ENCODE measurements around the gene LYSMD2. TPM values are rescaled to one million over a fixed set of nuclear protein-coding genes. Genes with fewer than 3 reads are reported as not detected.

Gene LYSMD2
- total and polyA plus RNA-seq, 9 of the 15 experiments (the other 6 are each of a cell fraction or from before 2014, with no cell fraction given), result 4.3 to 30.3 (median 9.8) TPM

DNA sequence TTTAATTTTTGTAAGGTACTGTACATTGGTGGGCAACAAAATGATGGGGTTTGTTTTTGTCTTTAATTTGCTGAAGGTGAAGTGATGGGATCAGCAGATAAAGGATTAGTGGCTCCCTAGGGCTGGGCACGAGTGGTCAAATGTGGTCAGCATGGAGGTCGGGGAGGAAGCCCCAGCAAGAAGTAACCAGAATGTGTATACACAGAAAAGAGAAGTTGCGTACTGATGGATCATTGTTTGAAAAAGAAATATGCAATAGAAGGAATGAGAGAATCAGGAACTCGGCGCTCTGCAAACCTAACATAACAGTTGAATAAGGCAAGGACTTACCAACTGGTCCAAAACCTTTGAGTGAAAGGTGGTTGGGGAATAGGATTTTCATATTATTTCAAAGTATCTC lies 15.4 kb upstream of the LYSMD2 start:
- FAIRE-seq (no peak), DNase-seq (ENCODE audit: extremely low read depth in 1 of 4, low spot score in 3 of 4) (no peak), ATAC-seq (no peak)
- TF ChIP-seq, protein P1, sequence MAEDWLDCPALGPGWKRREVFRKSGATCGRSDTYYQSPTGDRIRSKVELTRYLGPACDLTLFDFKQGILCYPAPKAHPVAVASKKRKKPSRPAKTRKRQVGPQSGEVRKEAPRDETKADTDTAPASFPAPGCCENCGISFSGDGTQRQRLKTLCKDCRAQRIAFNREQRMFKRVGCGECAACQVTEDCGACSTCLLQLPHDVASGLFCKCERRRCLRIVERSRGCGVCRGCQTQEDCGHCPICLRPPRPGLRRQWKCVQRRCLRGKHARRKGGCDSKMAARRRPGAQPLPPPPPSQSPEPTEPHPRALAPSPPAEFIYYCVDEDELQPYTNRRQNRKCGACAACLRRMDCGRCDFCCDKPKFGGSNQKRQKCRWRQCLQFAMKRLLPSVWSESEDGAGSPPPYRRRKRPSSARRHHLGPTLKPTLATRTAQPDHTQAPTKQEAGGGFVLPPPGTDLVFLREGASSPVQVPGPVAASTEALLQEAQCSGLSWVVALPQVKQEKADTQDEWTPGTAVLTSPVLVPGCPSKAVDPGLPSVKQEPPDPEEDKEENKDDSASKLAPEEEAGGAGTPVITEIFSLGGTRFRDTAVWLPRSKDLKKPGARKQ (CRISPR knock-in tag; IDR thresholded peaks at IDR 0.05), result no peak
- no peak for TF ChIP-seq NFIX (CRISPR knock-in tag; IDR thresholded peaks at IDR 0.05; ENCODE audit: low read depth)
- intact Hi-C loops (cut with micrococcal nuclease), result no loop called here
- POLR2A ChIA-PET, result interaction anchor here (0.9 kb wide), 1 partner anchor 16 kb away, joined by 3 read pairs; no protein-coding TSS in a partner anchor
- H3K9me3 ChIP-seq (replicated peaks; ENCODE audit: control insufficient read depth, insufficient read depth, low read depth, low read length), result no peaks in the 10 kb centered on the region
- H3K27me3 ChIP-seq (ENCODE audit: control insufficient read depth in 2 of 2, insufficient read depth in 2 of 2, low read length in 2 of 2), result no peaks in the 10 kb centered on the region; a peak in 1 of 5 replicates
- H3K4me2 ChIP-seq (ENCODE audit: insufficient read depth, low read length), result no peak overlapping the region
- no peak overlapping the region for H3K27ac ChIP-seq (ENCODE audit: extremely low read depth, low read depth, low read length)
- no peaks in the 10 kb centered on the region; the same call in 2 of the 3 replicates for H3K79me2 ChIP-seq (ENCODE audit: control insufficient read depth, insufficient read depth, low read length)
- H3K4me1 ChIP-seq (replicated peaks in 1 of 2; ENCODE audit: control insufficient read depth in 2 of 2, insufficient read depth in 2 of 2, low read length in 2 of 2), result peaks cover 17 to 24% of the 10 kb centered on the region in 2 experiments; a peak in 4 of 5 replicates
- 45% methylated on average over 5 of the region's 5 CpGs for WGBS (ENCODE audit: insufficient coverage, low coverage, missing lambda C conversion rate)
- no peak overlapping the region for H2AFZ ChIP-seq (ENCODE audit: low read depth, low read length)
- H3K9ac ChIP-seq (ENCODE audit: insufficient read depth in 1 of 2, low read depth in 2 of 2, low read length in 2 of 2), result no peak overlapping the region
- in situ Hi-C loops (cut with MboI), result no loop called here
- no peaks in the 10 kb centered on the region for H3K9me1 ChIP-seq (ENCODE audit: control insufficient read depth, insufficient read depth, low read length)
- H3K4me3 ChIP-seq, result no peak overlapping the region
- BruUV-seq (replicated peaks), result no TSS peak
- CTCF ChIA-PET (ENCODE audit: low intra/inter-chr PET ratio), result no interaction called here
- H3K36me3 ChIP-seq (ENCODE audit: control insufficient read depth, insufficient read depth, low read length), result no peaks in the 10 kb centered on the region; the same call in 1 of the 3 replicates
- H4K20me1 ChIP-seq (replicated peaks; ENCODE audit: control insufficient read depth, insufficient read depth, low read length), result no peaks in the 10 kb centered on the region

Data from K562 (cell line).